HL-60 (cell line): Measurements from ENCODE around the gene VAMP3.

Source experiments
- DNase-seq, 2 experiments: peaks; one replicate each; pipeline ENCODE4 v3.0.0-alpha.2; 2010 to 2020; ENCODE audit warnings: low read depth in 1 of 2, low spot score in 1 of 2
- H3K27ac ChIP-seq: fragments of 250-450 bp; sonication (Bioruptor Pico); replicated peaks from 2 replicates; pipeline ENCODE4 v1.5.1; 2020; ENCODE audit warnings: mild to moderate bottlenecking, moderate library complexity
- H3K27me3 ChIP-seq: fragments of 250-450 bp; sonication (Bioruptor Pico); 2 replicates; pipeline ENCODE4 v1.5.1; 2021; ENCODE audit warnings: mild to moderate bottlenecking, moderate library complexity; ENCODE audit not compliant: insufficient read depth, poor library complexity, severe bottlenecking
- H3K4me3 ChIP-seq: replicated peaks from 2 replicates; pipeline ENCODE4 v1.5.1; 2011; ENCODE audit warnings: mild to moderate bottlenecking, control low read depth, low read length; ENCODE audit not compliant: insufficient read depth
- GABPA ChIP-seq: IDR thresholded peaks from 2 replicates; pipeline ENCODE4 v1.6.1; 2012; ENCODE audit warnings: low read depth
- POLR2AphosphoS5 ChIP-seq: IDR thresholded peaks from 2 replicates; pipeline ENCODE4 v1.6.1; 2012; ENCODE audit warnings: low read depth
- SPI1 ChIP-seq: IDR thresholded peaks from 2 replicates; pipeline ENCODE4 v1.6.1; 2012; ENCODE audit warnings: low read depth, mild to moderate bottlenecking, borderline replicate concordance
- TF ChIP-seq, protein P1 (sequence below): IDR thresholded peaks from 2 replicates; pipeline ENCODE4 v1.6.1; 2012; ENCODE audit warnings: low read depth; ENCODE audit not compliant: insufficient replicate concordance
- TF ChIP-seq, protein P2 (sequence below): IDR thresholded peaks from one replicate; pipeline ENCODE4 v1.5.1; 2011; ENCODE audit warnings: low read length, control low read depth, inconsistent platforms; ENCODE audit not compliant: insufficient read depth

Gene VAMP3

DNA sequence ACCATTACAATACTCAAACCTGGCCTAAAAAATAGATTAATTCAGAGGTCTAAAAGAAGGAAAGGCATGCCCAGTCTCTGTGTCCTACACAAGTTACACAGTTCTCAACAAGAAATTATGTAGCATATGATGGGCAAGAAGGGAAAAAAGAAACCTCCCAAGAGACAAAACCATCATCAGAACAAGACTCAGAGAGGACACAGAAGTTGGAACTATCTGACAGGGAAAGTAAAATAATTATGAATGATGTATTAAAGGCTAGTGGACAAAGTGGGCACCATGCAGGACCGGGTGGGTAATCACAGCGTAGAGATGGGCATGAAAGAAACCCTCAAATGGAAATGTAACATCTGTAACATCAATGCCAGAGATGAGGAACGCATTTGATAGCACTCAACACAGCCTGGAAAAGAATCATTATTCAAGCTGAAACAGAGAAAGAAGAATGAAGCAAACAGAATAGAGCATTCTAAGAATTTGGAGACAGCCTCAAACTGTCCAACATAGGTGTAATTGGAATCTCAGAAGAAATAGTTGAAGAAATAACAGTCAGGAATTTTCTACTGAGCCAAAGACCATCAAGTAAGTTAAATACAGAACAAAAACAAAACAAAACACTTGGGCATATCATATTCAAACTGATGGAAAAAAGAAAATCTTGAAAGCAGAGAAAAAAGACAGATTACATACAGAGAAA, 42.7 kb downstream of the VAMP3 start:
- Histone ChIP-seq H3K4me3 (no peak overlapping the region), H3K27me3 (no peaks in the 10 kb centered on the region), H3K27ac (no peak overlapping the region)
- no peak for DNase-seq
- no peak for TF ChIP-seq SPI1
- TF ChIP-seq POLR2AphosphoS5 = no peak
- TF ChIP-seq, protein P1, sequence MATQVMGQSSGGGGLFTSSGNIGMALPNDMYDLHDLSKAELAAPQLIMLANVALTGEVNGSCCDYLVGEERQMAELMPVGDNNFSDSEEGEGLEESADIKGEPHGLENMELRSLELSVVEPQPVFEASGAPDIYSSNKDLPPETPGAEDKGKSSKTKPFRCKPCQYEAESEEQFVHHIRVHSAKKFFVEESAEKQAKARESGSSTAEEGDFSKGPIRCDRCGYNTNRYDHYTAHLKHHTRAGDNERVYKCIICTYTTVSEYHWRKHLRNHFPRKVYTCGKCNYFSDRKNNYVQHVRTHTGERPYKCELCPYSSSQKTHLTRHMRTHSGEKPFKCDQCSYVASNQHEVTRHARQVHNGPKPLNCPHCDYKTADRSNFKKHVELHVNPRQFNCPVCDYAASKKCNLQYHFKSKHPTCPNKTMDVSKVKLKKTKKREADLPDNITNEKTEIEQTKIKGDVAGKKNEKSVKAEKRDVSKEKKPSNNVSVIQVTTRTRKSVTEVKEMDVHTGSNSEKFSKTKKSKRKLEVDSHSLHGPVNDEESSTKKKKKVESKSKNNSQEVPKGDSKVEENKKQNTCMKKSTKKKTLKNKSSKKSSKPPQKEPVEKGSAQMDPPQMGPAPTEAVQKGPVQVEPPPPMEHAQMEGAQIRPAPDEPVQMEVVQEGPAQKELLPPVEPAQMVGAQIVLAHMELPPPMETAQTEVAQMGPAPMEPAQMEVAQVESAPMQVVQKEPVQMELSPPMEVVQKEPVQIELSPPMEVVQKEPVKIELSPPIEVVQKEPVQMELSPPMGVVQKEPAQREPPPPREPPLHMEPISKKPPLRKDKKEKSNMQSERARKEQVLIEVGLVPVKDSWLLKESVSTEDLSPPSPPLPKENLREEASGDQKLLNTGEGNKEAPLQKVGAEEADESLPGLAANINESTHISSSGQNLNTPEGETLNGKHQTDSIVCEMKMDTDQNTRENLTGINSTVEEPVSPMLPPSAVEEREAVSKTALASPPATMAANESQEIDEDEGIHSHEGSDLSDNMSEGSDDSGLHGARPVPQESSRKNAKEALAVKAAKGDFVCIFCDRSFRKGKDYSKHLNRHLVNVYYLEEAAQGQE = no peak
- TF ChIP-seq GABPA = no peak

DNA sequence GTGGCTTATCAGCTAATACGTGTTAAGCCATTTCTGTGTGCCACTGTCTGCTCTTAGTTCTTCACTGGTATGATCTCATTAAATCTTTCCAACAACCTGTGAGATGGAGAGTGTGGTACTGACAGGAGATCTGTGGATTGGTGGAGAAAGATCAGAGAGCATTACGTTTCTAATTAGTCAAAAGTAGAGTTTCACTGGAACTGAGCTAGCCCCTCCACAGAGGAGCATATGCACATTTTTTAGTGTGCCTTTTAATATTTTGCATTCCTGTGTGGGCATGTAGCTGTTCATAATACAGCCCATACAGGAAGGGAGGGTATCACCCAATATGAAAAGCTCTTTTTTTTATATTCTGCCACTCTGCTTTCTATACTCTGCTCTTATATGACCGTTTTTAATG, 50.2 kb downstream of the VAMP3 start:
- DNase-seq = no peak
- Histone ChIP-seq H3K27me3 (no peaks in the 10 kb centered on the region), H3K4me3 (no peak overlapping the region), H3K27ac (no peak overlapping the region)
- TF ChIP-seq GABPA (no peak), POLR2AphosphoS5 (no peak), SPI1 (no peak)
- TF ChIP-seq, protein P2, sequence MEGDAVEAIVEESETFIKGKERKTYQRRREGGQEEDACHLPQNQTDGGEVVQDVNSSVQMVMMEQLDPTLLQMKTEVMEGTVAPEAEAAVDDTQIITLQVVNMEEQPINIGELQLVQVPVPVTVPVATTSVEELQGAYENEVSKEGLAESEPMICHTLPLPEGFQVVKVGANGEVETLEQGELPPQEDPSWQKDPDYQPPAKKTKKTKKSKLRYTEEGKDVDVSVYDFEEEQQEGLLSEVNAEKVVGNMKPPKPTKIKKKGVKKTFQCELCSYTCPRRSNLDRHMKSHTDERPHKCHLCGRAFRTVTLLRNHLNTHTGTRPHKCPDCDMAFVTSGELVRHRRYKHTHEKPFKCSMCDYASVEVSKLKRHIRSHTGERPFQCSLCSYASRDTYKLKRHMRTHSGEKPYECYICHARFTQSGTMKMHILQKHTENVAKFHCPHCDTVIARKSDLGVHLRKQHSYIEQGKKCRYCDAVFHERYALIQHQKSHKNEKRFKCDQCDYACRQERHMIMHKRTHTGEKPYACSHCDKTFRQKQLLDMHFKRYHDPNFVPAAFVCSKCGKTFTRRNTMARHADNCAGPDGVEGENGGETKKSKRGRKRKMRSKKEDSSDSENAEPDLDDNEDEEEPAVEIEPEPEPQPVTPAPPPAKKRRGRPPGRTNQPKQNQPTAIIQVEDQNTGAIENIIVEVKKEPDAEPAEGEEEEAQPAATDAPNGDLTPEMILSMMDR = no peak
- TF ChIP-seq, protein P1 = no peak

DNA sequence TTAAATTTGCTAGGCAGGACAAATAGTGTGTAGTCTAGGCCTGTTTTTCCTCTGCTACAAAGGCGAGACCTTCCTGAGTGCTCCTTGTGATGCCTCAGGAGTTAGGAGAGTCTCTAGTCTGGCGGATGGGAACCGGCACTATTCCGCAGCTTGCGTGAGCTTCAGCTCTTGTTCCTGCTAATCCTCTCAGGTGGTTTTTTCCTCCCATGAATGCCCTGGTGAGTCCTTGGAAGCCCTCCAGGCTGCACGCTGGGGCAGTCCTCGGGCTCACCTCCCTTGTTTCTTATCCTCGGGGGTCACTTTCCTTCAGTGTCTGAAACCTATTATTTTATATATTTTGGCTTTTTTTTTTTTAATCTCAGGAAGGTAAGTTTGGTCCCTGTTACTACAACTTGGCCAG, 53.6 kb downstream of the VAMP3 start:
- no peaks in the 10 kb centered on the region for H3K27me3 ChIP-seq
- H3K4me3 ChIP-seq = no peak overlapping the region
- no peak for DNase-seq
- TF ChIP-seq SPI1 (no peak), GABPA (no peak), POLR2AphosphoS5 (no peak)
- TF ChIP-seq, protein P2 = no peak
- TF ChIP-seq, protein P1 = no peak
- H3K27ac ChIP-seq = no peak overlapping the region
